Activated T-helper 1 cell treated with anti-CD3 and anti-CD28 coated beads, Interleukin-12 subunit alpha, Interleukin-12 subunit beta, Interleukin-2, Interleukin-4 antibody, amounts not matched to agents 30 ng/mL and 10 ng/mL and 1 ng/mL, durations not matched to agents 14 hours and 24 hours and 36 hours (primary cell): Measurements from ENCODE around the gene SUMO4. TPM values are rescaled to one million over a fixed set of nuclear protein-coding genes. Genes with fewer than 3 reads are reported as not detected.

Source experiments
- total RNA-seq: library from RNA; stranded (reverse); gene quantifications from 2 replicates; pipeline ENCODE4 v1.2.3, GENCODE V29; 2022

SUMO4 gene
- total RNA-seq, 1 donor from 2014 or later: 12.0 TPM

Other genes starting within 250 kb of the SUMO4 start
- 154 and 157 TPM in 2 replicates for gene TAB2, start 82.5 kb upstream of the SUMO4 start, total RNA-seq
- 94.7 and 96.7 TPM in 2 replicates for gene ZC3H12D, start 84.8 kb downstream of the SUMO4 start, total RNA-seq
- gene PPIL4, start 145.8 kb downstream of the SUMO4 start, total RNA-seq: 25.0 and 26.1 TPM in 2 replicates
- 15.4 and 18.6 TPM in 2 replicates for gene GINM1, start 166.1 kb downstream of the SUMO4 start, total RNA-seq
- gene KATNA1, start 248.5 kb downstream of the SUMO4 start, total RNA-seq: 20.8 and 22.1 TPM in 2 replicates